ENCODE data around the gene TLNRD1.
"Not testable (repeated sequence)": the region's sequence is repeated elsewhere in the genome, so short reads cannot be mapped to it uniquely, and the experiment has no call there.

Gene TLNRD1

DNA sequence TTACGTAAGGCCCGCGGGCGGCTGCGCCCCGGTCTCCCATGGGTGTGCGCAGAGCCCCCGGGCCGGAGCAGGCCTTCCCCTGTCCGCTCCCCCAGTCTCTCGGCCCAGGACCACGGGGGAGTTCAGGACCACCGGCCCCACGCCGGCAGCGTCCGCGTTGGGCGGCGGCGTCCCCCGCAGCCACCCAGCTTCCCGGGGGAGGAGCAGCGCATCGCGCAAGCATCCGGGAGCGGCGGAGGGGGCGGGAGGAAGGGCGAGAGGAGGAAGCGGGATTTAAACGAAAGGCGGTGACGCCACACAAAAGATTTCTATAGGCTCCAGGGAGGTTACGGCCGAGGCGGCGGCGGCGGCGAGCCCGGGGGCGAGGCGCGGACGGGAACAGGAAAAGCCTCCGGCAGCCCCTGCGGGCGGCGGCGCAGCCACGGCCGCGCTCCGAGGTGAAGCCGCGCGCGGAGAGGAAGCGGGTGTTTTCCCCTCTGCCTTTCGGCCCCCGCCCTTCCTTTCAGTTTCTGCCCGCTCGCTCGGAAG lies at the start of gene TLNRD1:
Gene TLNRD1 (plus strand): TSS at position 300 of the 528 bp plus-strand sequence. CDS start 1,349 bp downstream, outside the sequence.
- peak; percentile 89 for DNase-seq

DNA sequence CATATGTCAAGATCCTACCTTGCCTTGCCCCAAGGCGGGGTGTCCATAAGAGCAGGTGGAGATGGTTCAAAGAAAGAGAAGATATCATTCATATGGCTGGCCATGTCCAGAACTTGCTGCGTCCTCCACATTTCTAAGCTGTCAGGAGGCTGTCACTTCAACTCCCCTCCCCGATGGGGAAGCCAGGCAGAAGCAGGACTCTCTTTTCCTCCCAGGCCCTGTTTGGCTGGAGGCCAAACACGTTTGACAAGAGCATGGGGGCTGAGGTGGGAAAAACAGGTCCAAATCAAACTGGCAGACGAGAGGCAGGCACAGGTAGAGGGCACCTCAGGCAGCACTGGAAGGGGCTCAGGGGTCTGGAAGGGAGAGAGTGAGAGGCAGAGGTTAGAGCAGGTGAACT lies 48.8 kb upstream of the TLNRD1 start:
- no peak for DNase-seq

DNA sequence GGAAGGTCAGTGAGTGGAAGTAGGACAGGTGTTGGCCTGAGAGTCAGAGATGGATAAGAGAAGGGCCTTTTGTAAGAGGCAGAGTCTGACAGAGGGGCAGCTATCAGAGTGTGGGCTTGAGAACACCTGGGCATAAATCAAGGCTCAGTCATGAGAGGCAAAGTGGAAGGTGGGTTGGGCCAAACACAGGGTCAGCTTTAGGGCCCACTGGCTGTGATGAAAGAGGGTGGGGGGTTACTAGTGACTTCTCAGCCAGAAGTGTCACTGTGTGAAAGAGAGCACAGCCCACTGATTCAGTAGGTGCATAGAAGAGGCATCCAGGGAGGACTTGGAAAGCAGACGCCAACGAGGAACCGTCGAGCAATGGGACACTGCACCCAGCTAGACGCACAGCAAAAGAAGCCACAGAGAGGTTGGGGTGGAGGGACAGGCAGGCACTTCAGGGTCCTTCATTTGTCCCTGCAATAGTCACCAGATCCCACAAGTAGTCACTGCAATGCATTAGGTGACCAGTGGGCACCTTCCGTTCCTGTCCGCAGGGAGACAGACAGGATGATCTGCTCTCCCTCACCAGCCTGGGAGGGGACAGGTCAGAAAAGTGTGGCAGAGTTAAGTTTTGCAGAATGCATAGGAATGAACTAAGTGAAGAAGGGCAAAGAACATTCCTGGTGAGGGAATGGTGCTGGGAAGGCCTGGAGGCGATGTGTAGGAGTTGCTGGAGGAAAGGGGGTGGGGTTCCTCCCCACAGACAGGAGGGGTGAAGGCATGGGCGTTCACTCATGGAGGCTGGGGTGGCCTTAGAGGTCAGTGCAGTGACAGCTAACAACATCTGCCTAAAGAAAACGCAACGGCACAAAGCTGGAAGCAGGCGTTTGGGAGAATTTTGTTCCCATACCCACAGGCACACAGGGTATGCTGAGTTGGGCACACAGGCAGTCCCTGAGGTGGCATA lies 47.4 kb upstream of the TLNRD1 start:
- DNase-seq = no peak

DNA sequence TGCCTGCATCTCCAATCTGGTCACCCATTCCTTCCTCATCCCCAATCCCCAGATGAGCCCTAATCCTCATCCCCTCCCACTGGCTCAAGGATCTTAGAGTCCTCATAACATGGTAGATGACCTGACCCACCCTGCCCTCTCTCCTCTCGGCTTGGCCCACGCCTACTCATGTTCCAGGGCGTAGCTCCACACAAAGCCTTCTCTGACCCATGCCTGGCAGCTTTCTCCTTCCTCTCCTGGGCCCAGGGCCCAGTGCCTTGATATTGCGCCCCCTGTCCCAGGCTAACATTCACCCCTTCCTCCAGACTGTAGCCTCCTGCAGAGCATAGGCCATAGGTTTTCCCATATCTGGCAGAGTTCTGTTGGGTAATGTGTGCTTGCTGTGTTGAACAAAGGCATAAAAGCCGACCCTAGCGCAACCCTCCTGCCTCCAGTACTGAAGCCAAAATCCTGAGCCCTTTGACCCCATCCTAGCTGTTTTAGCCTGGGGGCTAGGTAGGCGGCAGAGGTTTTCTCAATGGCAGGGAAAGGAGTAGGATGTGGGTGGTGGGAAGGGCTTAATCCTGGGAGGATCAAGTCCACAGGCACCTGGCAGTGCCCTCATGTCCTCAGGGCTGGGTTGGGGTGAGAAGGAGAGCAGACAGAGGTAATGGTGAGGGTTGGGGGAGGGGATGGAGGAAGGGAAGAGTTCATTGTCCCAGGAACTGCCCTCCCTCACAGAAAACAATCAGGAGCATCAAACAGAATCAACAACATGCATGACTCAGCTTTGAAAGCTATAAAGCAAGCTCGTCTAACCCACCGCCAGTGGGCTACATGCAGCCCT lies 46.6 kb upstream of the TLNRD1 start:
- no peak for DNase-seq

DNA sequence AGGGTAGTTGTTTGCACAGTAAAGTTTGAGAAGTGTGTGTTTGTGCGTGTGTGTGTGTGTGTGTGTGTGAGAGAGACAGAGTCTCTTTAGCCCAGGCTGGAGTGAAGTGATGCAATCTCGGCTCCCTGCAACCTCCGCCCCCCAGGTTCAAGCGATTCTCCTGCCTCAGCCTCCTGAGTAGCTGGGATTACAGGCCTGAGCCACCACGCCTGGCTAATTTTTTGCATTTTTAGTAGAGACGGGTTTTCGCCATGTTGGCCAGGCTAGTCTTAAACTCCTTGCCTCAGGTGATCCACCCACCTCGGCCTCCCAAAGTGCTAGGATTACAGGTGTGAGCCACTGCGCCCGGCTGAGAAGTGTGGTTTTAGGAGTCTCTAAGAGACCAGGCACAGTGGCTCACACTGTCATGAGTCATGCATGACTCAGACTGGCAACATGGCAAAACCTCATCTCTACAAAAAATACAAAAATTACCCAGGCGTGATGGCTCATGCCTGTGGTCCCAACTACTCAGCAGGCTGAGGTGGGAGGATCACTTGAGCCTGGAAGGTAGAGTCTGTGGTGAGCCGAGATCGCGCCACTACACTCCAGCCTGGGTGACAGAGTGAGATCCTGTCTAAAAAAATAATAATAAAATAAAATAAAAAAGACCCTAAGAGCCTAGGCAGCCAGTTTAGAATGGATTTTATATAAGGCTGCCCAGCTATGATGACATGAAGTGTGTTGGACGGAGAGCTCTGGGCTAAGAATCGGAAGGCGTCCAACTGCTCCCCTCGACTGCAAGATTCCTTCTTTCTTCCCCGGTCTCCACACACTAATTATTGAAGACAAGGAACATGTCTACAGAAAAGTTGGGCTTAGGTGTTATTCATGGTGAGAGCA lies 44.9 kb upstream of the TLNRD1 start:
- DNase-seq = peak; percentile 49

DNA sequence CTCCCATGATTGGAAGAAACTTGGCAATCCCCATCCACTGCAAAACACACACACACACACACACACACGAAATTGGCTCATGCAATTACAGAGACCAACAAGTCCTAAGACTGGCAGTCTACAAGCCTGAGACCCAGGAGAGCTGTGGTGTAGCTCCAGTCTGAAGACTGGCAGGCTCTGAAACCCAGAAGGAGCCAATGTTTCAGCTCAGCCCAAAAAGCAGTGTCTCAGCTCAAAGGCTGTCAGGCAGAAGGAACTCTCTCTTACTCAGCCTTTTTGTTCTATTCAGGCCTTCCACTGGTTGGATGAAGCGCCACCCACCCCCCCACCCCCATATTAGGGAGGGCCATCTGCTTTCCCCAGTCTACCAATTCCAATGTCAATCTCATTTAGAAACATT lies 43.2 kb upstream of the TLNRD1 start:
- DNase-seq = no peak

DNA sequence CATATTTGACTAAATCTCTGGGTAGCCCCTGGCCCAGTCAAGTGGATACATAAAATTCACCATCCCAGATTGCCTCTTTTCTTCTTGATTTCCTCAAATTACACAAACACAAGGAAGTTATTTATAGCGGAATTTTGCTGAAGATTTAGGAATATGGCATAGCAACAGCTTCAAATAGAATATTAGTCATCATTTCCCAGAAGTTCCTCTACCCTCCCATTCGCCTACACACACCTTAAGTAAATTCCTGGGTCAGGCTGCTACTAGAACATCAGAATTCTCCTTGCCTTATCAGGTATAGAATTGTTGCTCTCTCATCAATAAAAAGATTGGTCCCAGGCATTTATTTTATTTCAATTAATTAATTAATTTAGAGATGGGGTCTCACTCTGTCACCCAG lies 42.7 kb upstream of the TLNRD1 start:
- no peak for DNase-seq

DNA sequence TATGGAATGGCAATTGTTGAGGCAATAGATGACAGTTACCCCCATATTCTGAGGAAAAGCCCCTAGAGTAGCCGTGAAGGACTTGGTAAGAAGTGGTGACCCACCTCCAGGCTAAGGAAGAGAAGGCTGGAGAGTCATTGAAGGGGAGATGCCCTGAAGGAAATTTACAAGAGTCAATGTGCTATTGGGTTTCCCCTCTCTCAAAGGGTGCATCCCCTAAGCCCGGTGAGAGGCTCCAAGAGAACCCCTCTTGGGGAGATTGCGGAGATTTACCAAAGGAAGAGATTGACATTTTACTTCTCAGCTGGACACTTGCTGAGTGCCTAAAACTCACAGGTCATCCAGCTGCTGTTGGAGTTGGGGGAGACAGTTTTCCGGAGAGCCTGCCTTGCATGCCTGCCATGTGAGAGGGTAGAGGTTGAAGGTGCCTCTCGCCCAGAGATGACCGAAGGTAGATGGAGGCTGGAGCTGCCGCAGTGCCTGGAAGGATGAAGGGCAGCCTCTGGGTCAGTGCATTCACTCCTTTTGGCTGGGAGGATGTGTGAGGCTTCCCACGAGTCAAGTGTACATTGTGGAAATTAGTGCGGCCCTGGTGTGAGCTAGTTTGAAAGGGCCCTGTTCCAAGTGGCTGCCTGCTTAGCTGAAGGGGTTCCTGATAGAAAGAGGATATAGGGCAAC lies 41.8 kb upstream of the TLNRD1 start:
- no peak for DNase-seq

DNA sequence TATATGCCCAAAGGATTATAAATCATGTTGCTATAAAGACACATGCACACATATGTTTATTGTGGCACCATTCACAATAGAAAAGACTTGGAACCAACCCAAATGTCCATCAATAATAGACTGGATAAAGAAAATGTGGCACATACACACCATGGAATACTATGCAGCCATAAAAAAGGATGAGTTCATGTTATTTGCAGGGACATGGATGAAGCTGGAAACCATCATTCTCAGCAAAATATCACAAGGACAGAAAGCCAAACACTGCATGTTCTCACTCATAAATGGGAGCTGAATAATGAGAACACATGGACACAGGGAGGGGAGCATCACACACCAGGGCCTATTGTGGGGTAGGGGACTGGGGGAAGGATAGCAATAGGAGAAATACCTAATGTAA lies 35.3 kb upstream of the TLNRD1 start:
- not testable (repeated sequence) for DNase-seq

DNA sequence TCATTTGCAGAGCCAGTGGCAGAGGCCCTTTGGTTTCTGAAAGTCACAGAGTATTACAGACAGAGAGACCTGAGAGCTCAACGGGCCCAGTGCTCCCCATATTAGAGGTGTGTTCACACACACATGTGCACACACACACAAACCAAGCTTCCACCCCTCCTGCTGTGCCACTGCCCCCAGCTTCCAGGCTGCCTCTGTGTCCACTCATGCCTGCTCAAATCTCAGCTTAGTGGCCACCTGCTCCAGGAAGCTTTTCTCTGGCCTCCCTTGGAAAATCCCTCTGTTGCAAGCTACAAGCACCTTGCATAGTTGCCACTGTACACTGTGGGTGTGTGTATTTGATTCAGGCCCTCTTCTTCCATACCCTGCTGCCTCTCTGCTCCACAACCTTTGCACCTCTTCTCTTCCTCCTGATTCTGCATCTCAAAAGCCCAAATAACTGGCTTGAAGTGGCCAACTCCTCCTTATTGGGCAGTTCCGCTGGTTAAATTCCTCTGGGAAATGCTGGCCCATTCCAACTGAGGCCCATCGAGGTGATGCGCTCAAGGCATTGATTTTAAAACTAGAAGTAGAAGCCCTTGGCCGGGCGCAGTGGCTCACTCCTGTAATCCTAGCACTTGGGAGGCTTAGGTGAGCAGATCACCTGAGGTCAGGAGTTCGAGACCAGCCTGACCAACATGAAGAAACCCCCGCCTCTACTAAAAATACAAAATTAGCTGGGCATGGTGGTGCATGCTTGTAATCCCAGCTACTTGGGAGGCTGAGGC lies 34.1 kb upstream of the TLNRD1 start:
- DNase-seq = no peak

DNA sequence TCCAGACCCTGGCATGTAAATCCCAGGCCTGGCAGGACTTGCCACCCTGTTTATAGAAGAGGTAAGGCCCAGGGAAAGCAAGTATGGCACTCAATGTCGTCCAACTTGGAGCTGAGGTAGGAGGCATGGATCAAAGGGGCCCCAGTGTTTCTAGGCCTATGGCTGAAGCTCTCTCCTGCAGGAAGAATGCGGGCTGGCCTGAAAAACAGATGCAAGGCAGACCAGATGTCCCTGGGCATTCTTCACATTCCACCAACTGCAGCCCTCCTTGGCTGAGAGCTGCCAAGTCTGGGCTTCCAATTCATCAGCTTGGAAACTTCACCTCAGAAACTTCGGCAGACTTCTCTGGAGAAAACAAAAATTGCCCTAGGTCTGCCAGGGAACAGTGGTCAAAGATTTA lies 33.3 kb upstream of the TLNRD1 start:
- no peak for DNase-seq

DNA sequence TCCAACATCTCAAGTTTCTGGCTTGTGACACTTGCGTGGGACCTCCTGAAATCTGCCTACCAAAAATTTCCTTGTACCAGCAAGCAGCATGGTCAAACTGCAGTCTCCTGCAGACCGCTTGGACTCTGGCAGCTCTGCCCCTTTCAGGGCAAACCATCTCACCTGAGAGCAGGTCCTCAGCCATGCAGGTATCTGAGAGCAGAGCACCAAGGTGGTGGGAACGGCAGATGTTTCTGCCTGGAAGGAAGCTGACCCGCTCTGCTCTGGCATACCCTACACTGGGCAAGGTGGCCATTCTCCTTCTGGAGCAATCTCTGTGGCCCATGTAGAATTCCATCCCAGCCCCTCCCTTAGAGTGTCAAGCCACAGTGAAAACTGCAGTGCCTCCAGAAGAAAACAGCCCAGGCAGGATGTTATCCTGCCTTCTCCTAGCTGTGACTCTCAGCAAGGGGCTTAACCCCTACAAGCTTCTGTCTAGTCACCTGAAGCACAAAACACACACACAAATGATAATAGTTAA lies 32.7 kb upstream of the TLNRD1 start:
- DNase-seq = no peak

DNA sequence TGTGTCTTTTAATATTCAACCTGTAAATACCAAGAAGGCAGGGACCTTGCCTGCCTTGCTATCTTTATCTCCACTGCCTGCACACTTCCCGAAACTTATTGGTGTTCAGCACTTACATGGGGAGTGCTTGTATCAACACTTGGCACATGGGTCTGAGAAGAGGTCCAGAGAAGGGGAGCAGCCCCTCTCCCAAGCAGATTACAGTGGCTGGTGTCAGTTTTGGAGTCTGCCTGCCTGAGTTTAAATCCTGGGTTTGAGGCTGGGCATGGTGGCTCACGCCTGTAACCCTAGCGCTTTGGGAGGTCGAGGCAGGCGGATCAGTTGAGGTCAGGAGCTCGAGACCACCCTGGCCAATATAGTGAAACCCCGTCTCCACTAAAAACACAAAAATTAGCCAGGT lies 31.4 kb upstream of the TLNRD1 start:
- DNase-seq = no peak

DNA sequence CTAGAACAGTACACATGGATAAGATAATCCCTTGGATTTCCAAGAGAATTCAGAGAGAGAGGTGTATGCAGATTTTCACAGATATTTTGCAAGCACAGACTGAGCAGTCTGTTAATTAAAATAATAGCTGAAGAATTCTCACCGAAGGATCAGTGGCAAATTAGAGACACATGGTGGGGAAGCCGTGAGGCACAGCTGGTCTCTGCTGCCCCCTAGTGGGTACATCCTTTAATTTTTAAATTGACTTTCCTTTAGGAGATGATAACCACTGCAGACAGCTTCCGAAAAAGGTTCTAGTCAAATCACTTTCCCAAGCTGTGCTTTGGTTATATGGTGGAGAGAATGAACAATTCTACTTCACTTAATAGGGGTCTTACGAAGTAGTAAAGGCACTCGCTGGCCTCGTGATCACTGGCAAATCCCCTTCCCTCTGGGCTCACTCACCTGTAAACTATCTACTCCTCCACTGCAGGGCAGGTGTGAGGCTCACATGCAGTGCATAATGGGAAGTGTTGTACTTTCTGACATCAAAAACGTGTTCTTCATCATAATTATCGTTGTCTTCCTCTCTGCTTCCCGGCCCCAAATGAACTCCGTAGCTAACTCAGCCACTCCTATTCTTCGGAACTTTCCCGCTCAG lies 30.6 kb upstream of the TLNRD1 start:
- DNase-seq = peak; percentile 79

DNA sequence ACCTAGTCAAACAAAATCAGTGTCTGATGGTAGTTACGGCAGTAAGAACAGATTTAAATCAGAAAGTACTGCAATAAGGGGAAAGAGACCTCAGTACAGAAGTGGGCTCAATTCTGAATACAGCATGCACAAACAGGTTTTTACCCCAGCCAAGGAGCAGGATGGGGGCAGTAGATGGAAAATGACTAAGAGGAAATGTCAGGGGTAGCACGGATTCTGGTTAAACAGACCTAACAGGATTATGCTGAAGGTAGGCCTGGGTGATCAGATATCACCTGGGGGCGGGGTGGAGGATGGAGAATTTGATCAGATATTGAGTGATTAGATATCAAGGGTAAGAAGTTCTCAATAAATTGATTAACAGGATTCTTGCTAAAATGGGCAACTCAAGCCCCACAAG lies 30.1 kb upstream of the TLNRD1 start:
- no peak for DNase-seq

DNA sequence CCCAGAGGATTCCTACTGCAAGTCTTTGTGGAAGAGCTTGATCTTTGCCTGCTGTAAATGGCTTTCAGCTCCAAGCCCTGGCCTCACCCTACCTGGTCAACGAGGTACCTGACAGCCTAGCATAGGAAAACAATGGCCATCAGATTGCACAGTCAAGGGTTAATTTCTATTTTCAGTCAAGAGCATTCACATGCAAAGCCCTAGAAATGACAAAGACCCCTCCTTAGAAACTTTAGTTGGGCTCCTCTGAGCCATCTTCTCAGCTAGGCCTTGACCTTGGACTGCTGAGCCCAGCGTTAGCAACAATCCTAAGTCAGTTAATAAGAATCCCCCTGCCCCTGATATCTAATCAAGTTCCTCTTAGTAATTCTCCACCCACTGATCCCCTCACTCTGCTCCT lies 29.6 kb upstream of the TLNRD1 start:
- no peak for DNase-seq

DNA sequence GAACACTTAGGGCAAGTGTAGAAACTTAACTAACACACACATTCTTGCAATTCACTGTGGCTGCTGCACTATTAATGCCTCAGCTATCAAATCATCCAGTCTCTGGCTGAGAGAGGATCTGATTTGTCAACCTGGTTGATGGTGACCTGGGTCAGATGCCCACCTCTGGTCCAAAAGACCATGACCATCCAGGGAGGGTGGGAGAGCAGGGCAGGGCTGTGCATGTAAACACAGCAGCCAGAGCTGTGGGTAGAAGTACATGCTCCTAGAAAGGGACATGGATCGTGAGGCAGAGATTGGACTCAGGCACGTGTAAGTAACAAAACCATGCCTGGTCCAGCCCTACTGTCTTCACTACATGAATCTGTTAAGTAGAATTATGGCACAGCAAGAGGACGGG lies 28.4 kb upstream of the TLNRD1 start:
- DNase-seq = no peak

DNA sequence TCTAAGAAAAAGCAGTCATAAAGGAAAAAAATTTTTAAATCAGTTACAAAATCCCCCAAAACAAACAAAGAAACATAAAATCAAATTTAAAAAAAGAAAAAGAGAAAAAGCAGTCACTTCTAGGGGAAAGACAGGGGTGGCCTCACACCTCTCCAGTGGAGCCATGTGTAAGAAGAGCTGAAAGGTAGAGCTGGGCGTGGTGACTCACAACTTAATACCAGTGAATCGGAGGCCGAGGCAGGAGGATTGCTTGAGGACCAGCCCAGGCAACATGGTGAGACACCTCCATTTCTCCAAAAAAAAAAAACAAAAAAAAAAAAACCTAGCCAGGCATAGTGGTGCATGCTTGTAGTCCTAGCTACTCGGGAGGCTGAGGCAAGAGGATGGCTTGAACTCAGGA lies 25.8 kb upstream of the TLNRD1 start:
- DNase-seq = no peak

DNA sequence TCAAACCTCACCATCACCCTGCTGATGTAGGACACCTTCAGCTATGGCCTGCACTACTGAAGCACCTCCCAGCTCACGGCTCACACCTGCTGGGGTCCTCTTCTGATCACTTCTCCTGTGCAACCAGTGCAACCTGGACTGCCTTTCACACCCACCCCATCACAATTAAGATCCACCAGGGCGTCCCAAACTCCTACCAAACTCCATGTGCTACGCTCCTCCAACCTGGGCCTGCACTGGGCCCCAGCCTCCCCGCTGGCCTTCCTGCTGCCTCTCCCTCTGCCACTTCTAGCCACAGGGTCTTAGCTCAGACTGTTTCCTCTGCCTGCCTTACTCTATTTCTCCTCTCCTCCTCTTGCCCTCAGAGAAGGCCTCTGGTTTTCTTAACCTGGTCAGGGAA lies 23.9 kb upstream of the TLNRD1 start:
- DNase-seq = no peak

DNA sequence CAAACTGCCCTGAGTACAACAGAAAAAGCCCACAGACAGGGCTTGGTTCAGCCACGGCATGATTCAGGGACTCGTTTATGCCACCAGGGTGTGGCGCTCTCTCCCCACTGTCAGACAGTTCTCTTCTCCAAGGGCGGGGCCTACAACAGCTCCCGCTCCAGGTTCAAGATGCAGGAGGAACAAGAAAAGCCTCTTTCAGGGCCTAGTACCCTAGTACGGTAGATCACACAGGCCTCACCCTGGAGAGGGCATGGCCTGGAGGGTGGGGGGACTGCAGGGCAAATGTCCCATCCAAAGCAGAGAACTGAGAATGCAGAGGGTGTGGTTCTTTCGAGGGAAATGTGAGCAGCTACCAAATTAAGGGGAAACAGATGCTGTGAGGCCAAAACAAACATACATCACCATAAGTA lies 23.1 kb upstream of the TLNRD1 start:
- DNase-seq = peak; percentile 61

Data from CD4-positive, alpha-beta T cell treated with Interleukin-17A for 4 hours (primary cell).